ENCODE results near the gene SSR1.
A peak's percentile ranks its signal among the peaks of the same experiment; 100 is the strongest.

The SSR1 gene

GRCh38 chr6:7241160-7241559, 71.8 kb downstream of the SSR1 start:
- no peak for DNase-seq (ENCODE audit: low read depth in 3 of 3, low spot score in 1 of 3)

DNA sequence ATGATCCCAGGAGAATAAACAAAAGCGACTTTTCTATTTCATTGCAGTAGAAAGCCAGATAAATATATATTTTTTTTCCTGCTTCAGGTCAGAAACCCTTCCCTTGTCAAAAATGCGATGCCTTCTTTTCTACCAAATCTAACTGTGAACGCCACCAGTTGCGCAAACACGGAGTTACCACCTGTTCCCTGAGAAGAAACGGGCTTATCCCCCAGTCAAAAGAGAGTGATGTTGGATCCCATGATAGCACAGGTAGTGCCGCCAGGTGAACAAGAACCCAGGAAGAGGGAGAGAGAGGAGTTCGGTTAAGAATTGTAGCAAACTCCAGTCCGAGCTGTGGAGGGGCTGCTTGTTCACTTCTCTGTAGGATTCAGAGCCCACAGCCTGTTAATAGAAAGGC, 72.6 kb downstream of the SSR1 start:
- DNase-seq (ENCODE audit: low read depth in 3 of 3, low spot score in 1 of 3), result no peak

DNA sequence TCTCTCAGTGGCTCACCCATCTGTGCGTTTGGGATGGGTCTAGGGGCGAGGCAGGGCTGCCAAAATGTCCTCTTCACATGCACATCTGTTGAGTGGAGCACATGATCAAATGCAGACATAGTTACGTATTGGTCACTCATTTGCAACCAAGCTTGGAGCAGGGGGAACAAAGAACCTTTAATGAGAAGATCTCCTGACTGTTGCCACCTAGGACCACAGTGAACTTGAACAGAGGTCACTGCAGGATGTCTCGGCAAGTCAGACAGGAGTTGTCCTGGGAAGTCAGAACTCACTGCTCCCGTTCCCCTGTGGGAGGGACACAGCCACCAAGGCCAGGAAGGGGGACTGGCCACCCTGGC, 73.4 kb downstream of the SSR1 start:
- no peak for DNase-seq (ENCODE audit: low read depth in 3 of 3, low spot score in 1 of 3)

GRCh38 chr6:7238900-7239589, 74.0 kb downstream of the SSR1 start:
- DNase-seq (ENCODE audit: low read depth in 3 of 3, low spot score in 1 of 3), result peak in 2 of 3 donors; percentile 34 to 67

DNA sequence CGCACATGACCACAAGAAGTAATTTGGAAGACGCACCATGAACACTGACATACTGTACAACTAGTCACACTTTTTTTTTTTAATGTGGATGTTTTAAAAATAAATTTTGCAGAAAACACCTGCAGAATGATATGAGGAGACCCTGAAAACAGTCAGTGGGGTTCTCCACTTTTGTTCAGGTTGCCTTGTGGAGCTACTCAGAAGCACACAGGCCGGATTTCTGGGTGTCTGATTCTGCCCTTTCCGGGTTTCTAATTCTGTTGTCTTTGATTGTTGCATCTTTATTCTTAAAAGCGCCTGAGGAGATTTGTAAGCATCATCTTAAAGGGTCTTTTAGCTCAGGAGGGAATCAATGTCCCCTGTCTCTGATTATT, 74.5 kb downstream of the SSR1 start:
- DNase-seq (ENCODE audit: low read depth in 3 of 3, low spot score in 1 of 3), result no peak

GRCh38 chr6:7237653-7238188, 75.3 kb downstream of the SSR1 start:
- no peak for DNase-seq (ENCODE audit: low read depth in 3 of 3, low spot score in 1 of 3)

DNA sequence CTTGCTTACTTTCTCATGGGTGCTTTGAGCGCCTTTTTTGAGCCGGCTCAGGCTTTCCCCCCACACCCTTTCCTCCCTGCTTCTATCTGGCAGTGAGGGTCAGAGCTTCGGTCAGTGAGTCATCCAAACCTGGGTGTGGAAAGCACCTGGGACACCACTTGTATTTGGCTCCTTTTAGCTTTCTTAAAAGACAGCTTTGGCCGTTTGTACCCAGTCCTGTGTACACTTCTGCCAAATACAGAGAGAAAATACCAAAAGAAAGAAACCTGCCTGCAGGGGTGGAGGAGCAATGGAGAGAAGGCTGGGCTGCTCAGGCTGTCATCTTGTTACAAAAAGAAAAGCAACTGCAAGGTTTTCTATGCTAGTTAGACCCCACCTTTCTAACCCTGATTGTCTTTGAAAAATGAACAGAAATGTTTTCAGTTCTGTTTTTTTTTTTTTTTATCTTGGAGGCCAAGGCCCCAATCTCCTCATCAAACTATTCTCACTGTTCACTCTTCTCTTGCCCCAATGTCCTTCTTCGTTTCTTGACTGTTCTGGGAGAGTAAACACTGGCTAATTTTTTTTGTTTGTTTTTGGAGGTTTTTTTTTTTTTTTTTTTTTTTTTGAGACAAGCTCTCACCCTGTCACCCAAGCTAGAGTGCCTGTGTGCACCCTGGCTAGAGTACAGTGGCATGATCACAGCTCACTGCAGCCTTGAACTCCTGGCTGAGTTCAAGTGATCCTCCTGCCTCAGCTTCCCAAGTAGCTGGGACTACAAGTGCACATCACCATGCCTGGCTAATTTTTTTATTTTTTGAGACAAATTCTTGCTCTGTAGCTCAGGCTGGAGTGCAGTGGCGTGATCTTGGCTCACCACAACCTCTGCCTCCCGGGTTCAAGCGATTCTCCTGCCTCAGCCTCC, 76.4 kb downstream of the SSR1 start:
- no peak for DNase-seq (ENCODE audit: low read depth in 3 of 3, low spot score in 1 of 3)

- DNase-seq (ENCODE audit: low read depth in 3 of 3, low spot score in 1 of 3), result no peak
Observed at GRCh38 chr6:7235712-7236305, 77.2 kb downstream of the SSR1 start.

- DNase-seq (ENCODE audit: low read depth in 3 of 3, low spot score in 1 of 3), result no peak
Observed at GRCh38 chr6:7234547-7234946, 78.5 kb downstream of the SSR1 start.

DNA sequence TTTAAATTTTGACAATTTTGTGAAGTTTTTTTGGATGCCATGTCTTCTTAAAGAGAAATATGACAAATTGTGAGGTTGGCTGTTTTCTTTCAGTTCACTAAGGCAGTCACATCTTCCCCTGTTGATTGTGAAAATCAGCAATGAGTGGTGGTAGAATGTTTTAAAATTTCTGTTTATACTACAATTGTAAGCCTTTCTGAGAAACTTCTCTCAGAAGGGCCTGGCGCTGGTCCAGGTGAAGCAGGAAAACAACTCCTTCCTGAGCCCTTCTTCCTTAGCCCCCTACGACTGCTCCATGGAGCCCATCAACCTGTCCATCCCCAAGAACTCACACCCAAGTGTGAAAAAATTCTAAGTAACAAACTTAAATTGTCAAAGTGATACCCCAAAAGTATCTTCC, 80.6 kb downstream of the SSR1 start:
- no peak for DNase-seq (ENCODE audit: low read depth in 3 of 3, low spot score in 1 of 3)

- DNase-seq (ENCODE audit: low read depth in 3 of 3, low spot score in 1 of 3), result no peak
Observed at GRCh38 chr6:7230956-7231713, 81.9 kb downstream of the SSR1 start.

DNA sequence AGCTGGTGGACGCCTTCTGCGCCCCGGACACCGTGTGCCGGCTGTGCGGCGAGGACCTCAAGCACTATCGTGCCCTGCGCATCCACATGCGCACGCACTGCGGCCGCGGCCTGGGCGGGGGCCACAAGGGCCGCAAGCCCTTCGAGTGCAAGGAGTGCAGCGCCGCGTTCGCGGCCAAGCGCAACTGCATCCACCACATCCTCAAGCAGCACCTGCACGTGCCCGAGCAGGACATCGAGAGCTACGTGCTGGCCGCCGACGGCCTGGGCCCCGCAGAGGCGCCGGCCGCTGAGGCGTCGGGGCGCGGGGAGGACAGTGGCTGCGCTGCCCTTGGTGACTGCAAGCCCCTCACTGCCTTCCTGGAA, 82.7 kb downstream of the SSR1 start:
- no peak for DNase-seq (ENCODE audit: low read depth in 3 of 3, low spot score in 1 of 3)

- no peak for DNase-seq (ENCODE audit: low read depth in 3 of 3, low spot score in 1 of 3)
Observed at GRCh38 chr6:7229376-7230326, 83.3 kb downstream of the SSR1 start.

GRCh38 chr6:7228662-7229375, 84.2 kb downstream of the SSR1 start:
- no peak for DNase-seq (ENCODE audit: low read depth in 3 of 3, low spot score in 1 of 3)

GRCh38 chr6:7224731-7225130, 88.3 kb downstream of the SSR1 start:
- DNase-seq (ENCODE audit: low read depth in 3 of 3, low spot score in 1 of 3), result no peak

- DNase-seq (ENCODE audit: low read depth in 3 of 3, low spot score in 1 of 3), result no peak
Observed at GRCh38 chr6:7222197-7222596, 90.8 kb downstream of the SSR1 start.

GRCh38 chr6:7219310-7219709, 93.7 kb downstream of the SSR1 start:
- no peak for DNase-seq (ENCODE audit: low read depth in 3 of 3, low spot score in 1 of 3)

DNA sequence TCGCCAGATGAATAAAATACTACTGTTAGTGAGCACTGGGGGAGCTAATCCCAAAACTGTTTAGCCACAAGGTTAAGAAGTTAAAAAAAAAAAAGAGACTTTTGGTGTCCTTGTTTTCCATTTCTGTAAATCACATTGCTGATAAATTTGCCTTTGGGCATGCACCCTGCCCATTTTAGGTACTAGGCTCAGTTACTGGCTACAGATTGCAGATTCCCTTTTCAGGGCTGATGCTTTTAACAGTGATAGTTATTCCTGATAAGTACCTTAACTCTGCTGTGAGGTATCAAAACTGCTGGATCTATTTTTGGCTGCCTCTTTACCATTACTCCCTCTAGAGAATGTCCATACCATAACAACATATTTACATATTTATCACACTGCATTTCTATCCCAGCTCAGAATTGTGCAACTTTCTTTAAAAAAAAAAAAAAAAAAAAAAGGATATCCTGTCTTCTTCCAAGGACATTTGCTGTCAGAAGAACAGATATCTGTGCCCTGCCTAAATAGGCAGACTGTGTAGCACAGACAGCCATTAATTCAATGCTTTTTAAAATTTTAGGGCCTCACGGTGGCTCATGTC, 94.5 kb downstream of the SSR1 start:
- no peak for DNase-seq (ENCODE audit: low read depth in 3 of 3, low spot score in 1 of 3)
